Lower leg skin (tissue), 3 donors: Measurements from ENCODE around the gene JPH2.

Experiments
- POLR2A ChIP-seq, 2 donors: fragments of 450-650 bp; IDR thresholded peaks; one replicate each; pipeline ENCODE4 v1.6.1; 2016 to 2017; ENCODE audit warnings: antibody characterized with exemption in 2 of 2, mild to moderate bottlenecking in 1 of 2, moderate library complexity in 1 of 2
- TF ChIP-seq, protein P1 (sequence below), 3 donors: fragments of 450-650 bp; IDR thresholded peaks; one replicate each; pipeline ENCODE4 v1.5.1; 2016; ENCODE audit warnings: antibody characterized with exemption in 3 of 3, mild to moderate bottlenecking in 3 of 3, moderate library complexity in 2 of 3

GRCh38 chr20:44120676-44121425, 66.1 kb downstream of the JPH2 start:
- no peak for TF ChIP-seq POLR2A (IDR thresholded peaks at IDR 0.05)
- TF ChIP-seq, protein P1, sequence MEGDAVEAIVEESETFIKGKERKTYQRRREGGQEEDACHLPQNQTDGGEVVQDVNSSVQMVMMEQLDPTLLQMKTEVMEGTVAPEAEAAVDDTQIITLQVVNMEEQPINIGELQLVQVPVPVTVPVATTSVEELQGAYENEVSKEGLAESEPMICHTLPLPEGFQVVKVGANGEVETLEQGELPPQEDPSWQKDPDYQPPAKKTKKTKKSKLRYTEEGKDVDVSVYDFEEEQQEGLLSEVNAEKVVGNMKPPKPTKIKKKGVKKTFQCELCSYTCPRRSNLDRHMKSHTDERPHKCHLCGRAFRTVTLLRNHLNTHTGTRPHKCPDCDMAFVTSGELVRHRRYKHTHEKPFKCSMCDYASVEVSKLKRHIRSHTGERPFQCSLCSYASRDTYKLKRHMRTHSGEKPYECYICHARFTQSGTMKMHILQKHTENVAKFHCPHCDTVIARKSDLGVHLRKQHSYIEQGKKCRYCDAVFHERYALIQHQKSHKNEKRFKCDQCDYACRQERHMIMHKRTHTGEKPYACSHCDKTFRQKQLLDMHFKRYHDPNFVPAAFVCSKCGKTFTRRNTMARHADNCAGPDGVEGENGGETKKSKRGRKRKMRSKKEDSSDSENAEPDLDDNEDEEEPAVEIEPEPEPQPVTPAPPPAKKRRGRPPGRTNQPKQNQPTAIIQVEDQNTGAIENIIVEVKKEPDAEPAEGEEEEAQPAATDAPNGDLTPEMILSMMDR (IDR thresholded peaks at IDR 0.05) = no peak
